ENCODE results near the gene SFT2D1. TPM values are rescaled to one million over a fixed set of nuclear protein-coding genes. Genes with fewer than 3 reads are reported as not detected.

Gene SFT2D1
- total RNA-seq, 1 experiment from 2014 or later = 39.5 TPM

GRCh38 chr6:166308769-166309589 lies 33.4 kb downstream of the SFT2D1 start:
- intact Hi-C loops (cut with micrococcal nuclease) = no loop called here
- TF ChIP-seq CTCF (IDR thresholded peaks at IDR 0.05; ENCODE audit: unreplicated experiment) = no peak
- no peaks in the 10 kb centered on the region for H3K36me3 Mint-ChIP-seq (ENCODE audit: insufficient read depth, unreplicated experiment)
- ChIA-PET POLR2A (interaction anchor here (0.6 kb wide), 2 partner anchors 557 to 716 kb away, joined by 3 read pairs; no protein-coding TSS in a partner anchor), CTCF (interaction anchor here (0.6 kb wide), 2 partner anchors 150 to 317 kb away, joined by 3 read pairs; no protein-coding TSS in a partner anchor)
- no peak overlapping the region for H3K4me3 Mint-ChIP-seq (ENCODE audit: unreplicated experiment)
- DNase-seq (ENCODE audit: unreplicated experiment) = no peak
- BruUV-seq (replicated peaks) = no TSS peak
- no peaks in the 10 kb centered on the region for H3K9me3 Mint-ChIP-seq (ENCODE audit: unreplicated experiment)
- no peak overlapping the region for H3K27ac Mint-ChIP-seq (ENCODE audit: low read depth, unreplicated experiment)
- H3K4me1 Mint-ChIP-seq (ENCODE audit: insufficient read depth, unreplicated experiment) = no peaks in the 10 kb centered on the region
- H3K27me3 Mint-ChIP-seq (ENCODE audit: insufficient read depth, unreplicated experiment) = peaks cover 10% of the 10 kb centered on the region

DNA sequence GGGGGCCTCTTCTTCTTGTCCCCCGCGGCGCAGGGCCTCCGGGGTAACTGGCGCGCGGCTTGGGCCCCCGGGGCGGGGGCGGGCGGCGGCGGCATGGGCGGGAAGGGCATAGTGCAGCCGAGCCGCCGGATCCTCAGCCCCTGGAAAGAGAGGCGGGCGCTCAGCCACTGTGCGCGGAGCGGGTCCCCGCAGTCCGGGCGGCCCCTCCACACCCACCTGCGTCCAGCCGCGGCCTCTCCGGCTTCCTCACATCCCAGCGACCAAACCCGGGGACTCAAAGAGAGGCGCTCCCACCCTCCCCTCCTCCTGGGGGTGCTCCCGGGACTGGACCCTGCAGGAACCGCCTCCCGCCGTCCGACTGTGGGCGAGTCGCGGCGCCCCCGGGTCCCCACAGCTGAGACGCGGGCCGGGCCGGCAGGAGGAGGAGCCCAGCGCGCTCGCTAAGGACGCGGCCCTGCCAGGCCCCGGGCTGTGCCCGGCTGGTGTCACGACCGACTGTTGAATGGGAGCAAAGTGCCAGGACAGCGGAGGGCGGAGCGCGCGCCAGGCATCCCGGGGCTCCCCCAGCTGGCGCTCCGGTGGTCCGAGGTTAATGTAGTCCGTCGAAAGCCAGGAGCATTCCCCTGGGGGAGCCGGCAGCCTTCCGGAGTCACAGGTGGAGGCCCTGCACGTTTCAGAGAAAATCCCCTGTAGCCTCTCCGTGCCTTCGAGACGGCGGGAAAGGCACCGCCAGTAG lies 34.1 kb downstream of the SFT2D1 start, which contains the start of gene PRR18:
Gene PRR18, minus strand, starts transcription at position 360 of the 736 bp plus-strand sequence. Its CDS starts 250 bp downstream, at position 110.
- Mint-ChIP-seq H3K4me1 (ENCODE audit: insufficient read depth, unreplicated experiment) (no peaks in the 10 kb centered on the region), H3K27ac (ENCODE audit: low read depth, unreplicated experiment) (no peak within 1 kb of the TSS), H3K9me3 (ENCODE audit: unreplicated experiment) (no peaks in the 10 kb centered on the region), H3K27me3 (ENCODE audit: insufficient read depth, unreplicated experiment) (peaks cover 10% of the 10 kb centered on the region), H3K4me3 (ENCODE audit: unreplicated experiment) (no peak within 1 kb of the TSS), H3K36me3 (ENCODE audit: insufficient read depth, unreplicated experiment) (no peaks in the 10 kb centered on the region)
- CTCF ChIA-PET = interaction anchor here (0.6 kb wide), 1 partner anchor 149 kb away, joined by 3 read pairs; no protein-coding TSS in a partner anchor
- POLR2A ChIA-PET = interaction anchor here (0.6 kb wide), 1 partner anchor 717 kb away, joined by 3 read pairs; no protein-coding TSS in a partner anchor
- BruUV-seq (replicated peaks) = no TSS peak
- intact Hi-C loops (cut with micrococcal nuclease) = no loop called here
- DNase-seq (ENCODE audit: unreplicated experiment) = no peak
- no peak for TF ChIP-seq CTCF (IDR thresholded peaks at IDR 0.05; ENCODE audit: unreplicated experiment)

- no peaks in the 10 kb centered on the region for H3K36me3 Mint-ChIP-seq (ENCODE audit: insufficient read depth, unreplicated experiment)
- peaks cover 1% of the 10 kb centered on the region for H3K4me1 Mint-ChIP-seq (ENCODE audit: insufficient read depth, unreplicated experiment)
- no peak overlapping the region for H3K27ac Mint-ChIP-seq (ENCODE audit: low read depth, unreplicated experiment)
- no peak overlapping the region for H3K4me3 Mint-ChIP-seq (ENCODE audit: unreplicated experiment)
- intact Hi-C loops (cut with micrococcal nuclease) = no loop called here
- ChIA-PET POLR2A (no interaction called here), CTCF (no interaction called here)
- DNase-seq (ENCODE audit: unreplicated experiment) = no peak
- no TSS peak for BruUV-seq (replicated peaks)
- peaks cover 10% of the 10 kb centered on the region for H3K27me3 Mint-ChIP-seq (ENCODE audit: insufficient read depth, unreplicated experiment)
- no peak for TF ChIP-seq CTCF (IDR thresholded peaks at IDR 0.05; ENCODE audit: unreplicated experiment)
- no peaks in the 10 kb centered on the region for H3K9me3 Mint-ChIP-seq (ENCODE audit: unreplicated experiment)
Measured at GRCh38 chr6:166307082-166308032, 35.0 kb downstream of the SFT2D1 start.
